COLO829 (cell line): ENCODE measurements around the gene CXCR6.

Experiments used
- DNase-seq: peaks from one replicate; pipeline ENCODE4 v3.0.0; 2012; ENCODE audit warnings: low spot score

Gene CXCR6

GRCh38 chr3:45922950-45923590, 20.2 kb upstream of the CXCR6 start:
- no peak for DNase-seq

GRCh38 chr3:45923755-45924154, 19.5 kb upstream of the CXCR6 start:
- DNase-seq, result no peak

DNA sequence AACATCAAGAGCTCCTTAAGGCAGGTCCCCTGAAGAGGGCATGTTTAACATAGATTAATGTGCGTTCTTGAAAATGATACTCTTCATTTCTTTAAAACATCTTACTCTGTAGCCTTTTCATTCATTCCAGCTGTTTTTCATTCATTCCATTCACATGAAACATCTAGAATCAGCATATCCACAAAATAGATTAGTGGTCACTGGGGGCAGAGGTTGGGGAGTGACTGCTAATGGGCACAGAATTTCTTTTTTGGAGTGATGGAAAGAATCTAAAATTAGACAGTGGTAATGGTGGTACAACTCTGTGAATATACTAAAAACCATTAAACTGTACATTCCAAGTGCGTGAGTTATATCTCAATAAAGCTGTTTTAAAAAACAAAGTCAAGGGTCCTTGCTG, 15.4 kb upstream of the CXCR6 start:
- DNase-seq, result no peak

DNA sequence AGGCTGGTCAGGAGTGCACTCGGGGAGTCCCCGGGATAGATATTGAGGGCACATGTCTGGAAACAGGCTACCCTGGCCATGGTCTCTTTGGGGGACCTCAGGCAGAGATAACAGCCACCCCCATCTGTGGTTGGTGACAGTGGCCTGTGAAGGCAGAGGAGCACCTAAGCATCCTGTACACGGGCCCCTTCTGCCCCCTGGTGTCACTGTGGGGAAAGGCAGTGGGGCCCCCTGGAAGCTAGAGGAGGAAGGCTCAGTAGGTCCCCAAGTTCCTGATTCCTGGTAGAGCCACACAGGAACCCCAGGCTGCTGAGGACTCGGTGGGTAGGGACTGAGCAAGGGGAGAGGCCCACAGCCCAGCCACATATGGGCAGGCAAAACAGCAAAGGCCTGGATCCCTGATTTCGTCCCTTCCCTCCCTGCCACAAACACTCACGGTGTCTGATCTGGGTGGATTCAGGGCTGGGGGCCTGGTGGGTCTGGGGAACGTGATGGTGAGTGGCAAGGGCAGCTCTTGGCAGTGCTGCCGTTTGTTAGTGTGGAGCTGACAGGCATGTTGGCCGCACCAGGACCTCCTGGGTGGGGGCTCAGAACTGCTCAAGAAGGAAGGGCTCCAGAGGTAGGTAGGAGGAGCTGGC, 14.1 kb upstream of the CXCR6 start:
- DNase-seq, result peak; percentile 47

DNA sequence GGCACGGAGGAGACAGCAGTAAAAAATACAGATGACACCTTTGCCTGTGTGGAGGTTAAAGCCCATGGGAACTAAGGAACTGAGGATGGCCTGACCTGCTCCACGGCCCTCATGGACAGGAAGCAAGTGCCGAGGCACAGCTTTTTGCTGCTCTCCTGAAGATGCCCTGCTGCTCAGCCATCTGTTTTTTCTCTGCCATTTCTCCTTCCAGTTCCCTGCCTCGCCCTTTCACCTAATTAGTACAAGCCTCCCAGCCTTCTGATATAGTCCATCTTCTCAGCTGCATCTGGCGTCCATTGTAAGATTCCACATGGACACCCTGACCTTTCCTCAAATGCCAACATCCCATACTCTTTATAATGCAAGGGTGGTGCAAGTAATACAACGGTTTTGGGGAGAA, 11.8 kb upstream of the CXCR6 start:
- DNase-seq, result no peak

DNA sequence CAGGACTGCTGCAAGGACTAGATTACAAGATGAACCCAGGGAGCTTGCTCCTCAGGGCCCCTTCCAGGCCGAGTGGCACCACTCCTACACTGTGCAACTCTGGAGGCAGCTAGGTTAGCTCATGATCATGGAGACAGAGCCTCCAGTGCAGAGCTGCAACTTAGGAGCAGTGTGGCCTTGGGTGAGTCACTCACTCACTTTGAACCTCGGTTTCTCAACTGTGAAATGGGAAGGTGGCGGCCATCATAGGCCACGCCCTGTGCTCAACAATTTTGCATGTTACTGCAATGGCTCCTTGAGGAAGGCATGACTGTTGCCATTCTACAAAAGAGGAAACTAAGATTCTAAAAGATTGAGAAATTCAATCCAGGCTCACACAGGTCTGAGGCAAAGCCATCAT, 11.2 kb upstream of the CXCR6 start:
- DNase-seq, result no peak

DNA sequence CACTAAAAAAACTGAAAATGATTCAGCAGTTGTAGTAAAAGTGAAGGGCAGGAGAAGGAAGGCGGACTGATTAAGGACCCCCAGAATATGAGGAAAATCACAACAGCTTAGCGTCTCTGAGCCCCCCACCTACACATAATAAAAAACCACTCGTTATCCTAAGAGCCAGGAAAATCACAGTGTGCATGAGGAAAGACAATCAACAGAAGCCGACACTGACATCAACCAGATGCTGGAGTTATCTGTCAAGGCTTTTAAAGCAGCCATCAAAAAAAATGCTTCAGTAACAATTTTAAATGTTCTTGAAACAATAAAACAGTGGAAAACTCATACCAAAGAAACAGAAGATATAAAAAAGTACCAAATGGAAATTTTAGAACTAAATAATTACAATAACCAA, 9.7 kb upstream of the CXCR6 start:
- no peak for DNase-seq

DNA sequence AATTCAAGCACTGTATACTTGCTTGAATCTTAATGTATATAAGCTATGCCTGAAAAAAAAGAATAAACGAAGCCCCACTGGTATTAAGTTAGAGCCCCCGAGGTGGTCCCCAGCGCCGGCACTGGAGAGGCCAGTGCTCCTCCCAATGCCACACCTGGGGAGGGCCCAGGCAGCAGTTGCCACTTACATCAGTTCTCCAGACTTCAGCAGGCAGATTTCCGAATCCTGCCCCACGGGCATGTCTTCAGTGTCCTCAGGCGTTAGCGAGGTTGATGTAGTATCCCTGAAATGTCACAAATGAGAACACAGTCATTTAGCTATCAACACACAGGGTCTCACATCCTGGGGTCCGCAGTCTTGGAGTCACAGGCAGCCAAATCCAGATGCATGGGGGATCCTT, 7.0 kb upstream of the CXCR6 start:
- DNase-seq, result no peak

GRCh38 chr3:45937206-45938042, 5.8 kb upstream of the CXCR6 start:
- no peak for DNase-seq

GRCh38 chr3:45938043-45938435, 5.2 kb upstream of the CXCR6 start:
- no peak for DNase-seq

DNA sequence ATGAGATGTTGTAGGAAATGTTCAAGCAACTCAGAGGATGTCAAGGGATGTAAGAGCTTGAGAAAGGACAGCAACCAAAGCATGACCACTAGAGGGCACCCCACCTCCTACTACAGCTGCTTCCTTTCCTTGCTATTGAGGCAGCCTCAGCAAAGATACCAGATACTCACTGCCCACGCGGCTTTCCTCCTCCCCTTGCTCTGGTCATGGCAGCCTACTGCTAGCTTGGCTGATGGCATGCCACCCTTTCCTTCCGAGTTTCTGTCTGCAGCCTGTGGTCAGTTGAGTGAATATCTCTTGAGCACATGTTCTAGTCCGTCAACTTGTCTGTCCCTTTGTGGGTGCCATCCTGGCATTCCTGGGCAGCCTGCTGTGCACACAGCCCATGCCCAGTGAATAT, 4.4 kb upstream of the CXCR6 start:
- peak; percentile 77 for DNase-seq

DNA sequence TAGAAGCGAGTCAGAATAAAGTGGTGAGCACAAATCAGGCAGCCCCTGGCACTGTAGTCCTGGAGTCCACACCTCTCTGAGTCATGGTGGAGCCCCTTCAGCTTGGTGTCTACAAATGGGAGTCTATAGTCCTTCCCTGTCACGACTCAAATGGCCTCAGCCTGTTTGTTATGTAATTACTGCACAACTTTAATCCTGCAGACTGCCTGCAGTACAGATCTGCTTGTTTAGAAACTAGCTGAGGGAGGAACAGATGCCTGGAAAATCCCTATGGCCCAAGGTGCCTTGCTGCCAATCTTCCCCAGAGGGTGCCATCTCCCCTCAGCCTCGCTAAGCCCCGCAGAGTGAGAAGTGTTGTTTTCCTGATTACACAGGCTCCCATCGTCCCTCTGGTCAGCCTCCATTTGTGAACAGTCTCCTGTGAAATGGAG, 3.9 kb upstream of the CXCR6 start:
- DNase-seq, result no peak

DNA sequence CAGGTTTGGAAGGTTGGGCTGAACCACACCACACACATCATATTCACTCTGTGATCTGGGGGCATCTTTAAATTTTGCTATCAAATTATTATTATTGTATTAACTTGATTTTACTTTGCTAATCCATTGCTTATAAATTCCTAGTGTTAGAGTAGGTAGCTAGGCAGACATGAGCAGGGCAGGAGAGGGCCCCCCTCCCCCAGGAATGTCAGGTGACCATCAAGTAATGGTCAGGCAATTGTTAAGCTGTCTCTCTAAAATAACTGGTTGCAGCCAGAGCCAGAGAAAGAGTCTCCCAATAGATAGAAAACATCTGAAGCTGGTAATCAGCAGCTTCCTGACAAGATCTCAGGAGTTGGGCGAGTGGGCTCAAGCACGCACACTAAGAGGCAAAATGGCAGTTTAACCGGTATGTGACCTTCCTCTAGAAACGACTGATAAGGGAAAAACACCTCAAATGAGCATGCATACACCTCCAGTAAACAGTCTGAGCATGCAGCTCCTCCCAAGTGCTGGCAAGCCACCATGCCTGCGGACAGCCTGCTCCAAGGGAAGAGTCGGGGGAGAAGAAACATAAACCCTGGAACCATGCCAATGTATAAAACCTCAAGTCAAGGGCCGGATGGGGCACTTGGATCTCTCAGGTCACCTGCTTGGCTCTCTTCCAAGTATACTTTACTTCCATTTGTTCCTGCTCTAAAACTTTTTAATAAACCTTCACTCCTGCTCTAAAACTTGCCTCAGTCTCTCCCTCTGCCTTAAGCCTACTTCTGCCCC, 3.1 kb upstream of the CXCR6 start:
- DNase-seq, result no peak

- no peak for DNase-seq
Measured at GRCh38 chr3:45940781-45941365, 2.4 kb upstream of the CXCR6 start.

- DNase-seq, result no peak
Measured at GRCh38 chr3:45942051-45942825, 1.0 kb upstream of the CXCR6 start.

- no peak for DNase-seq
Measured at GRCh38 chr3:45944830-45945620, 1.8 kb downstream of the CXCR6 start.

GRCh38 chr3:45946307-45946706, 3.0 kb downstream of the CXCR6 start:
- no peak for DNase-seq

DNA sequence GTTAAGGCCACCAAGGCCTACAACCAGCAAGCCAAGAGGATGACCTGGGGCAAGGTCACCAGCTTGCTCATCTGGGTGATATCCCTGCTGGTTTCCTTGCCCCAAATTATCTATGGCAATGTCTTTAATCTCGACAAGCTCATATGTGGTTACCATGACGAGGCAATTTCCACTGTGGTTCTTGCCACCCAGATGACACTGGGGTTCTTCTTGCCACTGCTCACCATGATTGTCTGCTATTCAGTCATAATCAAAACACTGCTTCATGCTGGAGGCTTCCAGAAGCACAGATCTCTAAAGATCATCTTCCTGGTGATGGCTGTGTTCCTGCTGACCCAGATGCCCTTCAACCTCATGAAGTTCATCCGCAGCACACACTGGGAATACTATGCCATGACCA, 3.6 kb downstream of the CXCR6 start:
- DNase-seq, result no peak

DNA sequence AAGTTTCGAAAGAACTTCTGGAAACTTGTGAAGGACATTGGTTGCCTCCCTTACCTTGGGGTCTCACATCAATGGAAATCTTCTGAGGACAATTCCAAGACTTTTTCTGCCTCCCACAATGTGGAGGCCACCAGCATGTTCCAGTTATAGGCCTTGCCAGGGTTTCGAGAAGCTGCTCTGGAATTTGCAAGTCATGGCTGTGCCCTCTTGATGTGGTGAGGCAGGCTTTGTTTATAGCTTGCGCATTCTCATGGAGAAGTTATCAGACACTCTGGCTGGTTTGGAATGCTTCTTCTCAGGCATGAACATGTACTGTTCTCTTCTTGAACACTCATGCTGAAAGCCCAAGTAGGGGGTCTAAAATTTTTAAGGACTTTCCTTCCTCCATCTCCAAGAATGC, 4.1 kb downstream of the CXCR6 start:
- DNase-seq, result no peak

DNA sequence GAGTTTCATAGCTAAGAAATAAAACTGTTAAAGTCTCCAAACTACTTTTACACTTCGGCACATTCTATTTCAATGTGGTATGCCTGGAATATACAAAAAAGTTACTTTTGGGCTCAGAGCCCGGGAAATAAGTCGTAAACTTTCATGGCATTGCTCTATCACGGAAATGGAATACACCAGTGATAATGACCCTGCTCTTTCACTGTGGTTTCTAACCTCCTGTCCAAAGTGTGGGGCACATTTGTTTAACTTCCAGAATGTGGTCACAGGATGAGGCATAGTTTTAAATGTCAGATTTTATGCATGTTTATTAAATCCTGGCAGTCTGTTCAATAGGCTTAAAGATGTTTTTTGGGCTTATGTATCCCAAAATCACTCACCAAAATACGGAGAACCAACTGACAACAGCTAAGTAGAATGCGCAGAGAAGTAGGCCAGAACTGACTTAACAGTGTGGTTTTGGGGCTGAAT, 5.1 kb downstream of the CXCR6 start:
- DNase-seq, result no peak
